Neural progenitor cell (in vitro differentiated cells): ENCODE measurements around the gene NUAK2.
A peak's percentile ranks its signal among the peaks of the same experiment; 100 is the strongest.

Experiments
- EZH2 ChIP-seq: fragments of 200-600 bp; sonication (generic); IDR thresholded peaks from 2 replicates; pipeline ENCODE4 v1.6.1; 2017; ENCODE audit warnings: antibody characterized with exemption, mild to moderate bottlenecking, moderate library complexity
- EZH2phosphoT487 ChIP-seq: fragments of 200-600 bp; sonication (generic); IDR thresholded peaks from 2 replicates; pipeline ENCODE4 v1.6.1; 2017; ENCODE audit warnings: antibody characterized with exemption
- TF ChIP-seq, protein P1 (sequence below): fragments of 200-600 bp; sonication (generic); IDR thresholded peaks from 2 replicates; pipeline ENCODE4 v1.5.1; 2017; ENCODE audit warnings: antibody characterized with exemption, mild to moderate bottlenecking

- TF ChIP-seq, protein P1, sequence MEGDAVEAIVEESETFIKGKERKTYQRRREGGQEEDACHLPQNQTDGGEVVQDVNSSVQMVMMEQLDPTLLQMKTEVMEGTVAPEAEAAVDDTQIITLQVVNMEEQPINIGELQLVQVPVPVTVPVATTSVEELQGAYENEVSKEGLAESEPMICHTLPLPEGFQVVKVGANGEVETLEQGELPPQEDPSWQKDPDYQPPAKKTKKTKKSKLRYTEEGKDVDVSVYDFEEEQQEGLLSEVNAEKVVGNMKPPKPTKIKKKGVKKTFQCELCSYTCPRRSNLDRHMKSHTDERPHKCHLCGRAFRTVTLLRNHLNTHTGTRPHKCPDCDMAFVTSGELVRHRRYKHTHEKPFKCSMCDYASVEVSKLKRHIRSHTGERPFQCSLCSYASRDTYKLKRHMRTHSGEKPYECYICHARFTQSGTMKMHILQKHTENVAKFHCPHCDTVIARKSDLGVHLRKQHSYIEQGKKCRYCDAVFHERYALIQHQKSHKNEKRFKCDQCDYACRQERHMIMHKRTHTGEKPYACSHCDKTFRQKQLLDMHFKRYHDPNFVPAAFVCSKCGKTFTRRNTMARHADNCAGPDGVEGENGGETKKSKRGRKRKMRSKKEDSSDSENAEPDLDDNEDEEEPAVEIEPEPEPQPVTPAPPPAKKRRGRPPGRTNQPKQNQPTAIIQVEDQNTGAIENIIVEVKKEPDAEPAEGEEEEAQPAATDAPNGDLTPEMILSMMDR = peak; percentile 94
- TF ChIP-seq EZH2 = no peak
- no peak for TF ChIP-seq EZH2phosphoT487
Observed at GRCh38 chr1:205255941-205256780, 65.4 kb downstream of the NUAK2 start.
